ENCODE measurements around the gene SZRD1.

SZRD1 gene

DNA sequence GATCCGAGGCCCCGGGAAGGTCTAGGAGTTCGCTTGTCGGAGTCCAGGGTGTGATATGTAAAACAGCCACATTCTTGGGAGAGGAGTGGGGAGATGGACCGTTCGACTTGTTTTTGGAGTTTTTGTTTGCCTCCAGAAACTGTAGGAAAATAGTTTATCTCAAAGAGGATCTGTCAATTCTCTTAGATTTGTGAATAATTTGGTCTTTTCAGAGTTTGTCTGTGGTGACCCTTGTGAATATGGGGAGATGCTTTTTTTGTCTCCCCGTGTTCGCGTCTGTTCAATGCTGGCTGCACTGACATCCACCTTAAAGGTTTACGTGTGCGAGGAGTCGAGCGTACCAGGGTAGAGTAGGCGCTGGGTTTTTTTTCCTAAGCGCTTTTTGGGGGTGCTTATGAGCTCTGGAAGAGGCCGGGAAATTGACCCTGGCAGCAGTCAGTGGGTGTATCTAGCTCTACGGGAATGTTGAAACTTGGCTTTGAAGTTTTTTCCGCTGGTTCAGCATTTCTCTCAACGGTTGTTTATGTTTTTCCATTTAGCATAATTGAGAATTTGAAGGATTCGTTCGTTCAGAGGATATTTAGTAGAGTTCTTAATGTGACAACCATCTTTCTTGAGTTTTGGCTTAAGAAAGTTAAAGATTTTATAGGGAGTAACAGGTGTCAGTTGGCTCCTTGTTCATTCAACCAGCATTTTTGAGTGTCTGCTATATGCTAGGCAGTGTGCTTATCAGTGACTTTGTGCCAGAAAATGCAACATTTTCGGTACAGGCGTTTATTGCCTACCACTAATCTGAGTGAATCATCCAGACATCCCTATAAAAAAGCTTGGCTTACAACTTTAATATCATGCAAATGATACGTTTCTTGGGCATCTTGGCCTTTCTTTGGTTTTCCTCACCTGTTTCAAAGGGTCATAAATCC lies 1.2 kb downstream of the SZRD1 start:
- DNase-seq: no peak

DNA sequence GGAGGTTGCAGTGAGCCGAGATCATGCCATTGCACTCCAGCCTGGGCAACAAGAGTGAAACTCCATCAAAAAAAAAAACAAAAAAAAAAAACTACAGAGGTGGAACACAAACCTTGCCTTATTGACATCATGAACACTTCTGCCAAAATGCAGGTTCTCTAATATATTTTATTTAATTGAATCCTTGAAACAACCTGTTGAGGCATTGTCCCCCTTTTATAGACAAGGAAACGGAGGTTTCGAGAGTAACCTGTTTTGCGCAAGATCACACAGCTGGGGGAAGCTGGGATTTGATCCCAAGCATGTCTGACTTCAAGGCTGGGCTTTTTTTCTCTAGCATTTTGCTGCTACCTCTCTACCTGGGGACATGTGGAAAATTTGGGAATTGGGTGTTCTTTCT lies 2.8 kb downstream of the SZRD1 start:
- no peak for DNase-seq

DNA sequence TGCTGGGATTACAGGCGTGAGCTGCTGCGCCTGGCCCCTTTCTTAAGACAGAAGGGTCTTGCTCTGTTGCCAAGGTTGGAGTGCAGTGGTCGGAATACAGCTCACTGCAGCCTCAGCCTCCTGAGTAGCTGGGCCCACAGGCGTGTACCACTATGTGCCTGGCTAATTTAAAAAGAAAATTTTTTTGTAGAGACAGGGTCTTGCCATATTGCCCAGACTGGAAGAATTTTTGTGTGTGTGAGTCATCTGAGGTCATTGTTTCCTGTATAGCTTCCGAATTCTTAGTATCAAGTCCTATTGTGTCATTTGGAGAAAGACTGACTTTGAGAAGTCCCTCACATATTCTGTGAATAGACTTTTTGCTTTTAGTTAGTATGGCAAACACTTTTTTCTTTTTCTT lies 4.7 kb downstream of the SZRD1 start:
- no peak for DNase-seq

DNA sequence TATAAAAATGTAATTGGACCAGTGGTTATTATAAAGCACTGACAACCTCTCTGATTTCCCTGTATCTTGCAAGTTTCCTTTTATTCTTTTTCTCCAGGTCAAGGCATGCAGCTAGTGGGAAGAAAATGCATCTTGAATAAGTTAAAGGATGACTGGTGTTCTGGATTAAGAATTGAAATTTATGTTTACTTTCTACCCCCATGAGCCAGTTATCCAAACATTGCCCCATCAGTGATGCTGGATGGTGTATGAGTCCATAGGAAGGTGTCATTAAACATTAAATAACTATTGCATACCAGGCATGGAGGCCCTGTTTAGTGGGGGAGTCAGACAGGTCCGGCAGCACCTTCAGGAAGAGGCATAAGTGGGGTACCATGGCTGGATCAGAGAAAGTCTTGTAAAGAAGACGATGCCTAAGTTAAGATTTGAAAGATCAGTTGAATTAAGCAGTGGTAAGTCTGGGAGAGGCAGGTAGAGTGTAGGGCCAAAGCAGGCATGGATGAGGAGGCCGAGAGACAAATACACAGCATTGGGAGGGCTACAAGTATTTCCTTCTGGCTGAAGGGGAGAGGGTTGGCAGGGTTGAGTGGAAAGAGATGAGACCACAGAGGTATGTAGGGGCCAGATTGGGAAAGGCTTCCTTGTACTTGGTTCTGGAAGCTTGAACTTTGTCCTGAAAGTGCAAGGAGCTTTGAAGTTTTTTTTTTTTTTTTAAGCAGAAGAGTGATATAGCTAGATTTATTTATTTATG lies 5.7 kb downstream of the SZRD1 start:
- no peak for DNase-seq

DNA sequence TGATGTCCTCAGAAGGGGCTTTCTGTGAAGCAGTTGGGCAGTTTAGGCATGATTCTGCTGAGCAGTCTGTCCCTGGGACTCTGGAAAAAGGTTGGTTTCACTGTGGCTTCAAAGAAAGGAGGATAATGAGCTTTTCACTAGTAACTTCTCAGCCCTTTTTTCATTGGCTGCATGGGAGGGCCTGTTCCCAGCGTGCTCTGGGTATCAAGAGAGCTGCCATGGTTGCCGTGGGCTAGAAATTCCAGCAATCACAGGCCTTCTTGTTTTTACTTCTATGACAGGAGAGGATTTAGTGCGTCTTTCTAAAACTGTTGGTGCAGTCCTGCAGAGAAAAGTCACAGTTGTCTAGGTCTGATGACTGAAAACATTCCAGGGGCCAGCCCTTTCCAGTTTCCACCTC lies 7.2 kb downstream of the SZRD1 start:
- DNase-seq: no peak

DNA sequence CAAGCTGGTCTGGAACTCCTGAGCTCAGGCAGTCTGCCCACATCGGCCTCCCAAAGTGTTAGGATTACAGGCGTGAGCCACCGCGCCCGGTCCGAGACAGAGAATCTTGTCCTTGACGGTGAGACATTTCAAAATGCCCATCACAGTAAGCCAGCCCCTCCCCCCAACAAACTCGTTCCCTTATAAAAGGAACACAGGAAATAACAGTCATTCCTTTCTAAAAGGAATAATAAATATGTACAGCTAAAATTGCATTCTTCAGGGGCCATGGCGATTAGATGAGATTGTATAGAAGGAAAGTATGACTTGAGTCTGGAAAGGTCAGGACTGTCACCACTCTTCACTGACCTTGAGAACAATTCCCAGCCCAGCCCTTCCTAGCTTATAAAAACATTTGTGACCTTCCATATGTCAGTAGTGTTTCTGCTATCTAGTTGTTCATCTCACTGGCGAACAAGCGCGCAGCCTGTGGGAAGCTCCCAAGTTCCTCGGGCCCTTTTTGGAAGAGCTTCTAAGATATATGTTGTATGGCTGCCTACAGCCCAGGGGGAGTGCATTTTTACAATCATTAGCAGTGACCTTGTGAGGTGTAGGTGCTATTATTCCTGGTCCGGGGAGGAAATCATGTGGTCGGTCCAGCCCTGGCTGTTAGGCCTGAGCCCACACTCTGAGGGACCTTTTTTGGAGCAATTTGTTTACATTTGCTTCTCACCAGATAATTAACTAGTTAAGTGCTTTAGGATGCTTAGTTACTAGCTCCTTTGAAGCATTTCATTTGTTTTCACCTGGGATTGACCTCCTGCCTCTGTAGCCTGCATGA lies 8.7 kb downstream of the SZRD1 start:
- DNase-seq: no peak

DNA sequence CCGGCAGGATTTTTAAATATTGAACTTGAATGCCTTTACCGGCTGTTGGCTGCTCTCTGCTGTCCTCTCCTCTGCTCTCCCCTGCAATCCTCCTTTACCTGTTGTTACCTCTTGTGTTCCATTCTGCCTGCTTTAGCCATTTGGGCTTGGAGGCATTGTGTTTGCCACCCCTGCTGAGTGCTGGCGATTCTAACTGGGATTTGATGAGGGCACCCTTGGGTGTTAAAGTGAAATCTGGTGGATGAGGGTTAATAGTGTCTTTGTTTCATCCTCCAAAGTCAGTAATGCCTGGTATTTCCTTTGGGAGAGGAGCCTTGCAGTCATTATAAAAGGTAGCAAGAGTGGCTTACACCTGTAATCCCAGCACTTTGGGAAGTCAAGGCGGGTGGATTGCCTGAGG lies 9.9 kb downstream of the SZRD1 start:
- no peak for DNase-seq

DNA sequence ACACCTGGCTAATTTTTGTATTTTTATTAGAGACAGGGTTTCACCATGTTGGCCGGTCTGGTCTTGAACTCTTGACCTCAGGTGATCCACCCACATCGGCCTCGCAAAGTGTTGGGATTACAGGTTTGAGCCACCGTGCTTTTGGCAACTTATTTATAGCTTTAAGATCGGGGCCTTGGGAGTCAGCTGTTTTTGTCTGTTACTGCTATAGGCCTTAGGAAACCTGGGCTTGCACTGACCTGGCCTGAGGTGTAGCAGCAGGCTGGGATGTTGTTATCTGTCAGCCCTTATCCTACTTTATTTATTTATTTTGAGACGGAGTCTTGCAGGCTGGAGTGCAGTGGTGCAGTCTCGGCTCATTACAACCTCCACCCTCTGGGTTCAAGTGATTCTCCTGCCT lies 11.4 kb downstream of the SZRD1 start:
- no peak for DNase-seq

DNA sequence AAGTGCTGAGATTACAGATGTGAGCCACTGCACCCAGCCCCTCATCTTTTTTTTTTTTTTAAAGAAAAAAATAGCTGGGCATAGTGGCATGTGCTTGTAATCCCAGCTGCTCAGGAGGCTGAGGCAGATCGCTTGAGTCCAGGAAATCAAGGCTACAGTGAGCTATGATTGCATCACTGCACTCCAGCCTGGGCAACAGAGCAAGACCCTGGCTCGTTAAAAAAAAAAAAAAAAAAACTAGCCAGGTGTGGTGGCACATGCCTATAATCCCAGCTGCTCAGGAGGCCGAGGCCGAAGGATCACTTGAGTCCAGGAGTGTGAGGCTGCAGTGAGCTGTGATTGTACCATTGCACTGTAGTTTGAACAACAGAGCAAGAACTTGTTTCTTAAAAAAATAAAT lies 13.8 kb downstream of the SZRD1 start:
- DNase-seq: no peak

DNA sequence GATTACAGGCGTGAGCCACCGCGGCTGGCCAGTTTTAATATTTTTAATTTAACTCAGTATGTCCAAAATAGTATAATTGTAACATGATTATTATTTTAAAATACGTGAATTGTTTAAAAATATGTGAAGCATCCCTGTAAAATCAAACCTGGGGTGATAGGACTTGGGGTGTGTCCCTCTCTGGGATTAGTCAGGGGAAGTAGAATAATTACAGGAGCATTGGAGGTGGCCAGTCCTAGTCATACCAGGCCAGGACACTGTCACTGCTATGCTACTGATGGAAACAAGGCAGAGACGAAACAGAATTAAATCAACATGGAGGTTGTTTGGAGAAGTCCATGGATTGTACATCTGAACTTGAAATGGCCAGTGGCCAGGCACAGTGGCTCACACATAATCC lies 16.8 kb downstream of the SZRD1 start:
- DNase-seq: no peak

DNA sequence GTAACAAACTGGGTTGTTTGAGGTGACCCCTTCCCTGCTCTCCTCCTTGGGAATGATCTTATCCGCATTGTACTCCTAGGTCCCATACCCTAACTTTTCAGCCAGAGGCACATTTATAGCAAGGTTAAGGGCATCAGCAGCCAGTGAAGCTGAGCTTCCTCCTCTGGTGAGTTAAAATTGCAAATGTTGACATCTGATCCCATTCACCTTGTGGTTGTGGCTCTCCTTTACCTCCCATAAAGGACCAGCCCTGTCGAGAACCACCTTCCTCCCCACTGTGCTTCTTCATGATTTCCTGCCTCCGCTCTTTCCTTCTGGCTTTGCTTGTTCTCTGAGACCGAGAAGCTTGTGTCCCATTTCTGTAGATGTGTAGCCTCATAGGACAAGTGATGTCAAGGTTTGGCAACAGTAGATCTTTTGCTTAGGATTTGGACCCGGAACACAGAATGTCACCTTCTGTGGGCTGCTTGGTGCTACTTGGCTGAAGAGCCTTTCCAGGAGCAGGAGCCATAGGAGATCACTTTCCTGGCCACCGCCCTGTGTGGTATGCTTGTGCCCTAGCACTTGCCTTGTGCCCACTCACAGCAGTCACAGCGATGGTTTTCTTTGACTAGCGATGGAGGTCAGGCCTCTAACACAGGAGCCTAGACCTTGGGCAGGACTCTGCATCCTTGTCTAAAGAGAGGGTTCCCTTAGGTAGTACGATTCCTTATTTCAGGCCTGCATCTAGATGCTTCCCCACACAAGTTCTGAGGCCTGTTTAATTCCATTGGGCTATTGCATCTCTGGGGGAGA lies 18.8 kb downstream of the SZRD1 start:
- DNase-seq: no peak

DNA sequence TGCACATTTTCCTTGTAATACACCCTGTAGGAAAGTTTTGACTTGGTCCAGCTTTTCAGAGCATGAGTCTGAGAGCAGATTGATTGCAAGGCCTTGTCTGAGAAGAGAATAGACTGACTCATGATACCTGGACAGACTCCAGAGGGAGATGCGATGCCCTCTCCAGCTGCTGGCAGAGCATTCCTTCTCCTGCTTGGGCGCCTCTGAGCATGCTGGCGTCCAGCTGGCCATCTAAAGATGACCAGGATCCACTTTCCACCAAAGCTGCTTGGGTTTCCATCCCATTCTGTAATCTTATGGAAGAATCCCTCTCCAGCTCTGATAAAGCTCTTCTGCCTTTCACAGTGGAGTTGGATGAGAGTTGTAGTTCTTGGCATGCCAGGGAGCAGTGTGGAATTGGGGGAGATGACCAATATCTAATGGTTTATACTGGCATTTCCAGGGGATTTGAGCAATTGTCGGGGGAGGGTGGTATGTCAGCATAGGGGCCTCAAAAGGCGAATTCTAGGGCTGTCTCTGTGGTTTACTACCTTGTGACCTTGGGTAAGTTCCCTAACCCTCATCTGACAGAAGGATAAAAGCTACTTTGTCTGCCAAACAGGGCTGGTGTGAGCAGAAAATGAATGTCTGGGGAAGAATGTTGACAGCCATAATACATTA lies 19.5 kb downstream of the SZRD1 start:
- DNase-seq: no peak

DNA sequence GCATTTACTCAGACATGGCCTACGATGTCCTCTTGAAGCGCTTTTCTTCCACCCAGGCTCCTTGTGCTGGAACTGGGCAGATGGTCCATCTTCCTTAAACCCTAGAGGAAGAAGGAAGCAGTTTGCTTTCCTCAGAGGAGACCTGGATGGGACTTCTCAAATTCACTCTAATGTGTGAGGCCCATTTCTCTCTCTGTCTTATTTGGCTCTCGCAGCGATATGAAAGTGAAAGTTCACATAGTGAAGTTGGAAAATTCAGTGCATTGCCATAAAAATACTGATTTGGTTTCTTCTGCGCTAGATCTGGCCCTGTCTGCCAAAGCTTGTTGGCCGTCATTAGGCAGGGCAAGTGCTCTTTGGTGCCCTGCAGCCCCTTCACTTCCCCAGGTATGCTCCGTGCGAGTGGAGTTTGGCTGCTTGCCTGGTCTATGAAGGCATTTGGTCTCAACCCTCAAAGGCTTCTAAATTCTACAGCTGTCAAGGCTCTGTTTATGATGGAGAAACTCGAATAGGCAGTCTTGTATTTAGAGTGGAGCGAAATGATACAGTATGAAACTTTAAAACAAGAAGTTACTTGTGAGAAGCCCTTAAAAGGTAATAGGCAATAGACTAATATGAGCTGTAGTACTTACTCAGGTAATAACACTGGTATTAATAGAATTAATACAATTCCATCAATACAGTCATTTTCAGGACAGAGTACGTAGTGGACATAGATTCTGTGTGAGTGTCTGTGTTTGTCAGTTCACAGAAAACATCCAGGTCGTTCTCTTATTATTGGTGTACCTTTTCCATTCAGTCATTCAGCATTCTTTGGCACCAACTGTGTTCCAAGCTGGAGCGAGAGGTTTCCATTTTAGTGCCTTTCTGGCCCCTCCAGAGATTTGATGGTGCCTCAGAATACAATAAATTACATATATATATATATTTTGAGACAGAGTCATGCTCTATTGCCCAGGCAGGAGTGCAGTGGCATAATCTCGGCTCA lies 20.5 kb downstream of the SZRD1 start:
- DNase-seq: no peak

DNA sequence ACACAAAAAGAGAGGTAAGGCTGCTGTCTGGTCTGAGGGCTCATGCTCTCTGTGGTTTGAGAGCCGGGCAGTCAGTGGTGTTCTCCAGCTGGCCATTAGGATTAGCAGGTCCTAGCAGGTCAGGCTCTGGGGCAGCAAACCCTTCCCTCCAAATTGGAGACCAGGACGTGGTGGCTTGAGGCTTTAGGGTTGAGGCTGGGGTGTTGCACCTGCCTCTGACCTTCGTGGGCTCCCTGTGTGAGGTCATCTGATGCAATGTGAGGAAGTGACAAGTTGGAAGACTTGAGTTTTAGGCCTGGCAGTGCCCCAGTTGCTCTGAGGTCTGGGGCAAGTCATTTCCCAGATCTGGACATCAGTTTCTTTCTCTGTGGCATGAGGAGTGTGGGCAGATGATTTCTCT lies 24.4 kb downstream of the SZRD1 start:
- DNase-seq: no peak

DNA sequence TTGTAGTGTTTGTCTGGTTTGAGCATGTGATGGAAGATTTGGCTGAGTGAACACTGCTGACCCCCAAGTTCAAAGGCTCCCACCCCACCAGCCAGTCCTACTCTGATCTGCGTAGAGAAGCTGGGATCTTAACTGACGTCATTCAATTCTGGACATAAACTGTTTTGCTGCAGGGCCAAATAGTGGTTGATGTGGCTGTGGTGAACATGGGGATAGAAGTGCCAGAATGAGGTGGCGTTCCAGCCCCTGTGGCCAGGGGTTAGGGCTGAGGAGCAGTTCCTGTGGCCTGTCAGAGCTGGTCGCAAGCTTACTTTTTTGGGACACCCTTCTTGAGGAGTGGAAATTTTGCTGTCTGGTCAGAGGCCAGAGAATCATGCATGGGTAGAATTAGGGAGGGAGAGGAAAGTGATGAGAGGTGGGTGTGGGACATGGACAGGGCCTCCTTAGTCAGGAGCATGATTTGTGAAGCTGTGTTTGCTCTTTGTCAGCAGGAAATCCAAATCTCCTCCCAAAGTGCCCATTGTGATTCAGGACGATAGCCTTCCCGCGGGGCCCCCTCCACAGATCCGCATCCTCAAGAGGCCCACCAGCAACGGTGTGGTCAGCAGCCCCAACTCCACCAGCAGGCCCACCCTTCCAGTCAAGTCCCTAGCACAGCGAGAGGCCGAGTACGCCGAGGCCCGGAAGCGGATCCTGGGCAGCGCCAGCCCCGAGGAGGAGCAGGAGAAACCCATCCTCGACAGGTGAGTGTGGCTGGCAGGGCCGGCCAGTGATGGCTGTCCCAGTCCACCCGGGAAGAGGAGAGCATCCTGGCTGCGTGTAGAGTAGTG lies 25.9 kb downstream of the SZRD1 start:
- no peak for DNase-seq

DNA sequence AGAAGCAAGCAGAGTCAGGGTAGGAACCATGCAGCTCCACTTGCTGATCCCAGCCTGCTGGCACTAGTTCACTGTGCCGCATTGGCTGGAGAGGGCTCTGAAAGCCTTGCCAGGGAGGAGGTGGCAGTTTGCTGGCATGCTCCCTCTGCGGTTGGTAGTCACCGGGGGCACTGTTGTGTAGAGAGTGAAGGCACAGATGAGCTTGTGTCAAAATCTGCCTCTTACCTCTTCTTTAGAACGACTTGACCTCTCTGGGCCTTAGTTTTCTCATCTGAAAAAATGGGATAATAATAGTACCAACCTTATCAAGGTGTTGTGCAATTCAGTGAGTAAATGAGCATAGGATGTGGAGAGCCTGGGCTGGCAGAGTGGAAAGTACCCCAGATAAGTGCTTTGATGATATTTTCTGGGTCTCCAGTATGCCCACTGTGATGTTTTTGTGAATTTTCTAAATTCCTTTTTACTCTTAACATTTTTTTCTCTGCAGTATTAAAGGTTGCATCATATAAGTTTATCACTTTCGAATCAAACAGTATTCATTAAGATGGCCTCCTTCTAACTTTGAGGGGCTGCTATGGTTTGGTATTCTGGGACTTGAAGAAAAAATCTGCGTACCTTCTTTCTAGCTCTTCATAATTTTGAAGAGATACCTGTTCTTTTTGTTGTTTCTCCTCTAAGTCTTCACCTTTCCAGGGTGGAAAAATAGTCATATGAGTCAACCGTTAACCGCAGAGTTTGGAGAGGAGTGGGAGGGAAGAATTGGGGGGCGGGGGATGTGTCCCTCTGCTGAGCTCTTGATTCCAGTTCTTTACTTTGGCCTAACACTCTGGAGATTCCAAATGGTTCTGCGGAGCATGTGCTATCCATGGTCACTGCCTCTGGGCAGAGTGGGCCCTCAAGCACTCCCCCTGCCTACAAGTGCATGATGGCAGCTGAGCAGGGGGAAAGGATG lies 26.8 kb downstream of the SZRD1 start:
- DNase-seq: no peak

DNA sequence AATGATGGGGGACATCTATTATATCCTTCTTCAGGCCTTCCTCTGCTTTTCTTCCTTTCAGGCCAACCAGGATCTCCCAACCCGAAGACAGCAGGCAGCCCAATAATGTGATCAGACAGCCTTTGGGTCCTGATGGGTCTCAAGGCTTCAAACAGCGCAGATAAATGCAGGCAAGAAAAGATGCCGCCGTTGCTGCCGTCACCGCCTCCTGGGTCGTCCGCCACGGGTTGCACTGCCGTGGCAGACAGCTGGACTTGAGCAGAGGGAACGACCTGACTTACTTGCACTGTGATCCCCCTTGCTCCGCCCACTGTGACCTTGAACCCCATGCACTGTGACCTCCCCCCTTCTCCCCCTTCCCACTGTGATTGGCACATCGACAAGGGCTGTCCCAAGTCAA lies 27.9 kb downstream of the SZRD1 start:
- DNase-seq: no peak

DNA sequence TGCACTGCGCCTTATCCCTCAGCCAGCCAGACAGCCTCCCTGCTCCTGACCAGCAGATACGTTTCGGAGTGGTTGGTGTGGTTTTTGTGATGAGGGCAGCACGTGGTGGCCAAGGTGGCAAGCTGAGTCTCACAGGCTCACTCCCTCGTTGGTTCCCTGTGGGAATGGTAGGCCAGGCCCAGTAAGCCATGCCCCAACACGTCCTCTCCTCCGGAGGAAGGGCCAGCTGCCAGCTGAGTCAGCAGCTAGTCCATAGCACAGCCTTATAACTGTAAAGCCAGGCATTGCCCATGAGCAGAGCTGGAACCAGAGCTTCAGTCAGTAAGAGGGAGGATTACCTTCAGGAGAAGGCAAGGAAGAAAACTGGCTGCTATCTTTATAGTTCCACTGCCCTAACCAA lies 29.5 kb downstream of the SZRD1 start:
- DNase-seq: no peak

DNA sequence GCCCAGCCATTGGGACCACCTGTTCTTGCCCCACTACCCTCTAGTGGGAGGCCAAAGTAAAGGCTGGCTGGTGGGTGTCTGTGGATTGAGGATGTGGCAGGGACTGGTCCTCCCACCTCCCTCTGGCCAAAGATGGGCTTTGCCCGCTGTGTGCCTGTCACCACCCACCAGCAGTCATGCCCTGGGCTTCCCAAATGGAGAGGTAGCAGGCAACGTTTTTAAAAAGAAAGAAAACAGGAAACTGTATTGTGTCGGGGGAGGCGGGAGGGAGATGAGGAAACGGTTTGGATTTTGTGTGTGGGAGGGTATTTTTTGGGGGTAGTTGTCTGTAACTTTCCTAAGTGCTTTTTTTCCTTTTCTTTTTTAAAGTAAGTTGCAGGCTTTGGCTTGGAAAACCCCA lies 30.1 kb downstream of the SZRD1 start:
- DNase-seq: no peak
